ENCODE results near the gene HLCS.

HLCS gene

DNA sequence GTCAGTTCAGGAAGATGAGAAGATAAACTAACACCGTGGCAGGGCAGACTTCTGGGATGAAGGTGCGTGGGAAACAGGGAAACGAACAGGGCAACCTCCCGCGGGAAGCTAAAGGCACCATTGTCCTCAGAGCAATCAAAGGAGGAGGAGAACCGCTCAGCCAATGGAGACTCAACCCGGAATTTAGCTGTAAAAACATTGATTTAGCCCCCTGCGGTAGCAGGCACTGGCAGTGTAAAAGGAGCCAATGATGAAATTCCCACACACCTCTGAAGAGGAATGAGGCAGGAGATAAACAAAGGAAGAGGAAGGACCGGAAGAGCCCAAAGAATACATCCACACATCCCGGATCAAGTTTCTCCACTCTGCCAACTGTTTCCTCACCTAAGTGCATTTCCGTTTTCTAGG, 19.5 kb downstream of the HLCS start:
- H3K4me2 ChIP-seq (ENCODE audit: low read length): no peak overlapping the region
- H2AFZ ChIP-seq (ENCODE audit: low read depth, low read length): no peak overlapping the region

DNA sequence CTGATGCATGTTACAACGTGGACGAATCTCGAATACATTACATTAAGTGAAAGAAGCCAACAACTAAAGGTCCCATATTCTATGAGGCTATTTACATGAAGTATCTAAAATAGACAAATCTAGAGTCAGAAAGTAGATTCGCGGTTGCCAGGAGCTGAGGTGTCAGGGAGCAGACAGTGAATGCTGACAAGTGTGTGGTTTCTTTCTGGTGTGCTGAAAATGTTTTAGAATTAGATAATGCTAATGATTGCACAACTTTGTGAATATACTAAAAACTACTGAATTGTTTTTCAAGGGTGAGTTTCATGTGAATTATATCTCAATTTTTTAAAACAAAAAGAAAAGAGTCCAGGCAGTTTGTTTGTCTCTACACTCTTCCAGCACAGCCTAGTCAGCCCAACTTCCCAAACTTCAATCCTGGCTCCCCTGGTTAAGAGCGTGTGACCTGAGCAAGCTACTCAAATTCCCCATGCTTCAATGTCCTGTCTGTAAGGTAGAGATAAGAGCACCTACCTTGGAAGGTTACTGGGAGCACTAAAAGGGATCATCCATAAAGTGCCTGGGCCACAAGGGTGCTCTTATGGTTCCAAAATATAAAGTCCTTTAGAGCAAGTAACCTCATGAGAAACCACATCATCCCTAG, 20.9 kb downstream of the HLCS start:
- Histone ChIP-seq H3K27ac (ENCODE audit: low read length) (no peak overlapping the region), H3K9ac (ENCODE audit: low read length) (no peak overlapping the region), H3K36me3 (replicated peaks; ENCODE audit: low read depth, low read length) (peaks cover 5% of the 10 kb centered on the region), H4K20me1 (ENCODE audit: insufficient read depth, low read length) (no peaks in the 10 kb centered on the region), H3K9me3 (ENCODE audit: insufficient read depth, low read length) (no peaks in the 10 kb centered on the region), H3K4me2 (ENCODE audit: low read length) (no peak overlapping the region), H3K4me3 (ENCODE audit: low read length) (no peak overlapping the region), H2AFZ (ENCODE audit: low read depth, low read length) (no peak overlapping the region), H3K27me3 (ENCODE audit: low read depth, low read length) (no peaks in the 10 kb centered on the region), H3K79me2 (ENCODE audit: low read length) (no peaks in the 10 kb centered on the region), H3K4me1 (ENCODE audit: low read length) (peaks cover 3% of the 10 kb centered on the region; the same call in 1 of the 2 replicates)
- TF ChIP-seq EZH2phosphoT487 (IDR thresholded peaks at IDR 0.05; ENCODE audit: low read depth): no peak
- TF ChIP-seq, protein P1, sequence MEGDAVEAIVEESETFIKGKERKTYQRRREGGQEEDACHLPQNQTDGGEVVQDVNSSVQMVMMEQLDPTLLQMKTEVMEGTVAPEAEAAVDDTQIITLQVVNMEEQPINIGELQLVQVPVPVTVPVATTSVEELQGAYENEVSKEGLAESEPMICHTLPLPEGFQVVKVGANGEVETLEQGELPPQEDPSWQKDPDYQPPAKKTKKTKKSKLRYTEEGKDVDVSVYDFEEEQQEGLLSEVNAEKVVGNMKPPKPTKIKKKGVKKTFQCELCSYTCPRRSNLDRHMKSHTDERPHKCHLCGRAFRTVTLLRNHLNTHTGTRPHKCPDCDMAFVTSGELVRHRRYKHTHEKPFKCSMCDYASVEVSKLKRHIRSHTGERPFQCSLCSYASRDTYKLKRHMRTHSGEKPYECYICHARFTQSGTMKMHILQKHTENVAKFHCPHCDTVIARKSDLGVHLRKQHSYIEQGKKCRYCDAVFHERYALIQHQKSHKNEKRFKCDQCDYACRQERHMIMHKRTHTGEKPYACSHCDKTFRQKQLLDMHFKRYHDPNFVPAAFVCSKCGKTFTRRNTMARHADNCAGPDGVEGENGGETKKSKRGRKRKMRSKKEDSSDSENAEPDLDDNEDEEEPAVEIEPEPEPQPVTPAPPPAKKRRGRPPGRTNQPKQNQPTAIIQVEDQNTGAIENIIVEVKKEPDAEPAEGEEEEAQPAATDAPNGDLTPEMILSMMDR (IDR thresholded peaks at IDR 0.05; ENCODE audit: low read depth, low read length): no peak

More for the DNA sequence above, 19.5 kb downstream of the HLCS start:
- TF ChIP-seq EZH2phosphoT487 (IDR thresholded peaks at IDR 0.05; ENCODE audit: low read depth): no peak
- TF ChIP-seq, protein P1 (IDR thresholded peaks at IDR 0.05; ENCODE audit: low read depth, low read length): no peak
- Histone ChIP-seq H3K9ac (ENCODE audit: low read length) (no peak overlapping the region), H3K36me3 (replicated peaks; ENCODE audit: low read depth, low read length) (peaks cover 5% of the 10 kb centered on the region), H3K4me3 (ENCODE audit: low read length) (no peak overlapping the region), H3K27me3 (ENCODE audit: low read depth, low read length) (no peaks in the 10 kb centered on the region), H3K4me1 (ENCODE audit: low read length) (peaks cover 3% of the 10 kb centered on the region; the same call in 1 of the 2 replicates), H4K20me1 (ENCODE audit: insufficient read depth, low read length) (no peaks in the 10 kb centered on the region), H3K9me3 (ENCODE audit: insufficient read depth, low read length) (no peaks in the 10 kb centered on the region), H3K79me2 (ENCODE audit: low read length) (no peaks in the 10 kb centered on the region), H3K27ac (ENCODE audit: low read length) (no peak overlapping the region)

- no peaks in the 10 kb centered on the region for H3K36me3 ChIP-seq (replicated peaks; ENCODE audit: low read depth, low read length)
- no peaks in the 10 kb centered on the region for H3K79me2 ChIP-seq (ENCODE audit: low read length)
- H3K4me3 ChIP-seq (ENCODE audit: low read length): no peak overlapping the region
- no peaks in the 10 kb centered on the region for H3K9me3 ChIP-seq (ENCODE audit: insufficient read depth, low read length)
- no peaks in the 10 kb centered on the region for H3K4me1 ChIP-seq (ENCODE audit: low read length)
- H3K9ac ChIP-seq (ENCODE audit: low read length): no peak overlapping the region
- no peak for TF ChIP-seq EZH2phosphoT487 (IDR thresholded peaks at IDR 0.05; ENCODE audit: low read depth)
- TF ChIP-seq, protein P1 (IDR thresholded peaks at IDR 0.05; ENCODE audit: low read depth, low read length): no peak
- no peaks in the 10 kb centered on the region for H3K27me3 ChIP-seq (ENCODE audit: low read depth, low read length)
- no peak overlapping the region for H3K27ac ChIP-seq (ENCODE audit: low read length)
- no peaks in the 10 kb centered on the region for H4K20me1 ChIP-seq (ENCODE audit: insufficient read depth, low read length)
- H3K4me2 ChIP-seq (ENCODE audit: low read length): no peak overlapping the region
- H2AFZ ChIP-seq (ENCODE audit: low read depth, low read length): no peak overlapping the region
Observed at GRCh38 chr21:36936361-36937135, 29.9 kb downstream of the HLCS start.

GRCh38 chr21:36934864-36935420, 31.5 kb downstream of the HLCS start:
- Histone ChIP-seq H3K27me3 (ENCODE audit: low read depth, low read length) (no peaks in the 10 kb centered on the region), H3K9me3 (ENCODE audit: insufficient read depth, low read length) (no peaks in the 10 kb centered on the region), H3K4me2 (ENCODE audit: low read length) (no peak overlapping the region), H3K27ac (ENCODE audit: low read length) (no peak overlapping the region), H3K4me1 (ENCODE audit: low read length) (no peaks in the 10 kb centered on the region), H3K4me3 (ENCODE audit: low read length) (no peak overlapping the region), H2AFZ (ENCODE audit: low read depth, low read length) (no peak overlapping the region), H3K79me2 (ENCODE audit: low read length) (no peaks in the 10 kb centered on the region), H4K20me1 (ENCODE audit: insufficient read depth, low read length) (no peaks in the 10 kb centered on the region), H3K36me3 (replicated peaks; ENCODE audit: low read depth, low read length) (no peaks in the 10 kb centered on the region), H3K9ac (ENCODE audit: low read length) (no peak overlapping the region)
- TF ChIP-seq, protein P1 (IDR thresholded peaks at IDR 0.05; ENCODE audit: low read depth, low read length): no peak
- no peak for TF ChIP-seq EZH2phosphoT487 (IDR thresholded peaks at IDR 0.05; ENCODE audit: low read depth)

Measured in OCI-LY3 (cell line).